ENCODE measurements around the gene PANK4. TPM values are rescaled to one million over a fixed set of nuclear protein-coding genes. Genes with fewer than 3 reads are reported as not detected.

Gene PANK4
- polyA plus RNA-seq, 2 of the 4 experiments (the other 2 are of a cell fraction), result 8.1 to 13.8 TPM

DNA sequence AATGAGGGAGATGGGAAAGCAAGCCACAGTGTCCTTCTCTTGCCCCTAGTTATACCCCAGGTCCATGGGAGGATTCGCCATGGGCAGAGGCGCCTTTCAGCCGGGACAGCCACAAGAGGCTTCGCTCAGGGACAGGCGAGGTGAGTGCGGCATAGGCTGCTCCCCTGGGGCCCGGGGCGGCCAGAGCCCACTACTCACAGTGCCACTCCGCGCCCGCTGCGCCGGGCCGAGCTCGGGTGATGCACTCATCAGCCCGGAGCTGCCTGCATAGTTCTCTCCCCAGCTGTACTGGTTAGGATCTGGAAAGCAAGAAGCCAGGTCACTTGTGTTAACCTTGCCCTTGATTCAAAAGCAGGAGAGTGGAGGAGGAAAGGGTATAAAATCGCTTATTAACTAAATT, 8.4 kb downstream of the PANK4 start:
- Histone ChIP-seq H3K4me3 (no peak overlapping the region), H3K9me3 (no peaks in the 10 kb centered on the region), H3K4me2 (no peak overlapping the region), H3K27ac (no peak overlapping the region), H3K4me1 (peaks cover 2% of the 10 kb centered on the region; the same call in 2 of the 3 replicates)
- ATAC-seq, result no peak
- DNase-seq (ENCODE audit: low read depth in 1 of 2, low spot score in 1 of 2), result no peak
- TF ChIP-seq HOXB5 (CRISPR knock-in tag; IDR thresholded peaks at IDR 0.05), result no peak
- TF ChIP-seq, protein P1, sequence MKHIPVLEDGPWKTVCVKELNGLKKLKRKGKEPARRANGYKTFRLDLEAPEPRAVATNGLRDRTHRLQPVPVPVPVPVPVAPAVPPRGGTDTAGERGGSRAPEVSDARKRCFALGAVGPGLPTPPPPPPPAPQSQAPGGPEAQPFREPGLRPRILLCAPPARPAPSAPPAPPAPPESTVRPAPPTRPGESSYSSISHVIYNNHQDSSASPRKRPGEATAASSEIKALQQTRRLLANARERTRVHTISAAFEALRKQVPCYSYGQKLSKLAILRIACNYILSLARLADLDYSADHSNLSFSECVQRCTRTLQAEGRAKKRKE (CRISPR knock-in tag; IDR thresholded peaks at IDR 0.05; ENCODE audit: low read depth), result no peak
- TF ChIP-seq MAFK (IDR thresholded peaks at IDR 0.05; ENCODE audit: partially characterized antibody), result no peak
- TF ChIP-seq, protein P2, sequence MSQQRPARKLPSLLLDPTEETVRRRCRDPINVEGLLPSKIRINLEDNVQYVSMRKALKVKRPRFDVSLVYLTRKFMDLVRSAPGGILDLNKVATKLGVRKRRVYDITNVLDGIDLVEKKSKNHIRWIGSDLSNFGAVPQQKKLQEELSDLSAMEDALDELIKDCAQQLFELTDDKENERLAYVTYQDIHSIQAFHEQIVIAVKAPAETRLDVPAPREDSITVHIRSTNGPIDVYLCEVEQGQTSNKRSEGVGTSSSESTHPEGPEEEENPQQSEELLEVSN (IDR thresholded peaks at IDR 0.05; ENCODE audit: borderline replicate concordance, low read depth), result no peak
- TF ChIP-seq MAZ (IDR thresholded peaks at IDR 0.05; ENCODE audit: borderline replicate concordance, low read depth, low read length), result no peak
- no peak for TF ChIP-seq PBX3 (IDR thresholded peaks at IDR 0.05)
- TF ChIP-seq CHD4 (IDR thresholded peaks at IDR 0.05; ENCODE audit: borderline replicate concordance), result no peak
- no peak for TF ChIP-seq KDM1A (IDR thresholded peaks at IDR 0.05; ENCODE audit: low read depth)
- TF ChIP-seq FOXS1 (CRISPR knock-in tag; IDR thresholded peaks at IDR 0.05), result no peak
- no peak for TF ChIP-seq RCOR1 (IDR thresholded peaks at IDR 0.05; ENCODE audit: low read depth, low read length)
- TF ChIP-seq EHF (CRISPR knock-in tag; IDR thresholded peaks at IDR 0.05), result no peak
- TF ChIP-seq BHLHE40 (IDR thresholded peaks at IDR 0.05; ENCODE audit: low read depth, low read length), result no peak
- no peak for TF ChIP-seq GATA3 (IDR thresholded peaks at IDR 0.05; ENCODE audit: borderline replicate concordance)
- CTCF ChIA-PET, result interaction anchor here (1.9 kb wide), 1 partner anchor 30 kb away, joined by 6 read pairs; no protein-coding TSS in a partner anchor
- 90% methylated on average over 17 of the region's 17 CpGs for WGBS (ENCODE audit: missing lambda C conversion rate)
- FAIRE-seq, result no peak
- POLR2A ChIA-PET, result no interaction called here

DNA sequence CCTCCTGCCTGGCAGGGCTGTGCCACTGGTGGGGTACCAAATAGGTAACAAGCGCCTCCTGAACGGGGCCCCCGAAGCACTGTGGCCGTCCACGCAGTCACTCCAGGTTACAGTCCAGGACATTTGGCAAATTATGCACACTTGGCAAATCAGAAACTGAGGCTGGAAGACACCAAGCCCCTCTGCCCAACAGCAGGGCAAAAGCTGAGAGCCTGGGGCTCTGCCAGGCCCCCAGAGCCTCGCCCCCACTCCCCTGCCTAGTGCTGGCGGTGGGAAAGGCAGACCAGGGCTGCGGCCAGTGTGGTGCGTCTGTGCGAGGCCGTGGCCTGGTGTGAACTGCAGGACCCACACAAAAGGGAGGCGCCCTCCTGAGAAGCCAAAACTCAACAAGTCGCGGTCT, 9.4 kb downstream of the PANK4 start:
- CTCF ChIA-PET, result interaction anchor here (1.1 kb wide), 1 partner anchor 9 kb away, joined by 3 read pairs; no protein-coding TSS in a partner anchor
- no peaks in the 10 kb centered on the region for H3K4me1 ChIP-seq
- no peak overlapping the region for H3K4me2 ChIP-seq
- TF ChIP-seq EP300 (IDR thresholded peaks at IDR 0.05) (no peak), PHF8 (IDR thresholded peaks at IDR 0.05; ENCODE audit: borderline replicate concordance, low read depth) (no peak), HOXB13 (CRISPR knock-in tag; IDR thresholded peaks at IDR 0.05; ENCODE audit: low read depth) (no peak), JUN (IDR thresholded peaks at IDR 0.05) (no peak)
- POLR2A ChIA-PET, result no interaction called here
- 96% methylated on average over 13 of the region's 14 CpGs for WGBS (ENCODE audit: missing lambda C conversion rate)
- ATAC-seq (no peak), FAIRE-seq (no peak), DNase-seq (ENCODE audit: low read depth in 1 of 2, low spot score in 1 of 2) (no peak)
- H3K27ac ChIP-seq, result no peak overlapping the region
- no peak overlapping the region for H3K4me3 ChIP-seq
- no peaks in the 10 kb centered on the region for H3K9me3 ChIP-seq

DNA sequence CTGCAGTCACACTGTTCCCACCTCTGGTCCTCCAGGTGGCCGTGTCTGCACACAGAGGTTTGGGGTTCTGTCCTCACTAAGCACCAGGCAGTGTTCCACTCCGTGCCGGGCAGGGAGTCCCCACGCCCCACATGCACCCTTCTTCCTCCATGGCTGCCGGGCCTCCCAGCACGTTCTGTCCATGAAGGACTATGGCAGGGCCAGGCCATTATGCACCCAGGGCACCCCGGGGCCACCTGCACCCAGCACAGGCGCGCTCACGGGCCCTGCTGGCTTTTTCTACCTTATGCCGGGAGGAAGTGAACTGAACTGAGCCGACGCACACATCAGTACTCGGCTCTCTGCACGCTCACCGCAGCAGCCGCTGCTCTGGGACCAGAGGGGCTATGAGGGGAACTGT, 10.3 kb downstream of the PANK4 start:
- H3K4me1 ChIP-seq, result no peaks in the 10 kb centered on the region
- POLR2A ChIA-PET, result no interaction called here
- no peak for ATAC-seq
- CTCF ChIA-PET, result no interaction called here
- H3K4me3 ChIP-seq, result no peak overlapping the region
- no peaks in the 10 kb centered on the region for H3K9me3 ChIP-seq
- no peak for DNase-seq (ENCODE audit: low read depth in 1 of 2, low spot score in 1 of 2)
- H3K4me2 ChIP-seq, result no peak overlapping the region
- TF ChIP-seq HES2 (IDR thresholded peaks at IDR 0.05) (no peak), ZNF302 (CRISPR knock-in tag; IDR thresholded peaks at IDR 0.05) (no peak), ELK1 (IDR thresholded peaks at IDR 0.05; ENCODE audit: low read depth, low read length) (no peak), ZC3H11A (IDR thresholded peaks at IDR 0.05) (no peak), CBX8 (IDR thresholded peaks at IDR 0.05) (no peak), NFE2L2 (conservative IDR thresholded peaks at IDR 0.05; ENCODE audit: low read length) (no peak), HDAC2 (IDR thresholded peaks at IDR 0.05) (no peak), EHF (CRISPR knock-in tag; IDR thresholded peaks at IDR 0.05) (no peak), TFCP2L1 (CRISPR knock-in tag; IDR thresholded peaks at IDR 0.05) (no peak), MYC (IDR thresholded peaks at IDR 0.05; ENCODE audit: borderline replicate concordance, low read length) (no peak), MAZ (IDR thresholded peaks at IDR 0.05; ENCODE audit: borderline replicate concordance, low read depth, low read length) (no peak), NR3C1 (IDR thresholded peaks at IDR 0.05) (no peak), CHD4 (IDR thresholded peaks at IDR 0.05; ENCODE audit: borderline replicate concordance) (no peak), ZFP36 (IDR thresholded peaks at IDR 0.05; ENCODE audit: borderline replicate concordance, partially characterized antibody) (no peak), ESRRA (IDR thresholded peaks at IDR 0.05; ENCODE audit: borderline replicate concordance, low read length) (no peak), TP53 (CRISPR knock-in tag; IDR thresholded peaks at IDR 0.05) (no peak), CEBPB (IDR thresholded peaks at IDR 0.05) (no peak), ZSCAN20 (CRISPR knock-in tag; IDR thresholded peaks at IDR 0.05) (no peak)
- WGBS (ENCODE audit: missing lambda C conversion rate), result 100% methylated on average over 2 of the region's 17 CpGs
- FAIRE-seq, result no peak
- H3K27ac ChIP-seq, result no peak overlapping the region

Data from A549 (cell line).